Measurements from ENCODE around the gene DCLRE1B. TPM values are rescaled to one million over a fixed set of nuclear protein-coding genes. Genes with fewer than 3 reads are reported as not detected.

Gene DCLRE1B
- total and polyA plus RNA-seq, 9 of the 15 experiments (the other 6 are each of a cell fraction or from before 2014, with no cell fraction given) = 10.6 to 28.8 (median 17.2) TPM

DNA sequence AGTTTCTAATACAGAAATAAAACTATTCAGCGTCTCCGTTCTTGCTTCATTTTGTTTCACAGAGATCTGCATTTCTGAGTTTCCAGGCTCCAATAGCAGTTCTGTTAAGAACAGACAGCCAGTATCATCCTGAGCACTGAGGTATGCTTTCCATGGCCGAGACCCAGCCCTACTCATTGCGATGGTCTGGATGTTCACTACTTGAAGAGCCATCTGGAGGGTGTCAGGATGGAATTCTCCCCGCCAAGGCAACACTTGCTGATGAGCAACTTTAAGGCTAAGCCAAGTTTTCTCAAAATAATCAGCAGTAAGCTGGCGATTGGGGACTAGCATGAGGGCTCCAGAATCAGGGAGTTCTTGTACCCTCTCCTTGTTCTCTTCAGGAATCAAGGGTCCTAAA, 10.0 kb upstream of the DCLRE1B start (continued):
- TF ChIP-seq ZNF347 (CRISPR knock-in tag; IDR thresholded peaks at IDR 0.05; ENCODE audit: low read depth) (no peak), KAT2B (IDR thresholded peaks at IDR 0.05; ENCODE audit: low read depth, low read length) (no peak), ZZZ3 (IDR thresholded peaks at IDR 0.05) (no peak), ZNF174 (CRISPR knock-in tag; IDR thresholded peaks at IDR 0.05) (no peak), POLR2G (IDR thresholded peaks at IDR 0.05; ENCODE audit: low read depth, low read length) (no peak), ZEB2 (IDR thresholded peaks at IDR 0.05) (no peak), ZNF561 (CRISPR knock-in tag; conservative IDR thresholded peaks at IDR 0.05) (no peak), RAD51 (IDR thresholded peaks at IDR 0.05; ENCODE audit: borderline replicate concordance, low read depth) (no peak), MTA1 (IDR thresholded peaks at IDR 0.05; ENCODE audit: borderline replicate concordance) (no peak)
- TF ChIP-seq, protein P1, sequence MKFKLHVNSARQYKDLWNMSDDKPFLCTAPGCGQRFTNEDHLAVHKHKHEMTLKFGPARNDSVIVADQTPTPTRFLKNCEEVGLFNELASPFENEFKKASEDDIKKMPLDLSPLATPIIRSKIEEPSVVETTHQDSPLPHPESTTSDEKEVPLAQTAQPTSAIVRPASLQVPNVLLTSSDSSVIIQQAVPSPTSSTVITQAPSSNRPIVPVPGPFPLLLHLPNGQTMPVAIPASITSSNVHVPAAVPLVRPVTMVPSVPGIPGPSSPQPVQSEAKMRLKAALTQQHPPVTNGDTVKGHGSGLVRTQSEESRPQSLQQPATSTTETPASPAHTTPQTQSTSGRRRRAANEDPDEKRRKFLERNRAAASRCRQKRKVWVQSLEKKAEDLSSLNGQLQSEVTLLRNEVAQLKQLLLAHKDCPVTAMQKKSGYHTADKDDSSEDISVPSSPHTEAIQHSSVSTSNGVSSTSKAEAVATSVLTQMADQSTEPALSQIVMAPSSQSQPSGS (CRISPR knock-in tag; IDR thresholded peaks at IDR 0.05) = no peak
- TF ChIP-seq, protein P2, sequence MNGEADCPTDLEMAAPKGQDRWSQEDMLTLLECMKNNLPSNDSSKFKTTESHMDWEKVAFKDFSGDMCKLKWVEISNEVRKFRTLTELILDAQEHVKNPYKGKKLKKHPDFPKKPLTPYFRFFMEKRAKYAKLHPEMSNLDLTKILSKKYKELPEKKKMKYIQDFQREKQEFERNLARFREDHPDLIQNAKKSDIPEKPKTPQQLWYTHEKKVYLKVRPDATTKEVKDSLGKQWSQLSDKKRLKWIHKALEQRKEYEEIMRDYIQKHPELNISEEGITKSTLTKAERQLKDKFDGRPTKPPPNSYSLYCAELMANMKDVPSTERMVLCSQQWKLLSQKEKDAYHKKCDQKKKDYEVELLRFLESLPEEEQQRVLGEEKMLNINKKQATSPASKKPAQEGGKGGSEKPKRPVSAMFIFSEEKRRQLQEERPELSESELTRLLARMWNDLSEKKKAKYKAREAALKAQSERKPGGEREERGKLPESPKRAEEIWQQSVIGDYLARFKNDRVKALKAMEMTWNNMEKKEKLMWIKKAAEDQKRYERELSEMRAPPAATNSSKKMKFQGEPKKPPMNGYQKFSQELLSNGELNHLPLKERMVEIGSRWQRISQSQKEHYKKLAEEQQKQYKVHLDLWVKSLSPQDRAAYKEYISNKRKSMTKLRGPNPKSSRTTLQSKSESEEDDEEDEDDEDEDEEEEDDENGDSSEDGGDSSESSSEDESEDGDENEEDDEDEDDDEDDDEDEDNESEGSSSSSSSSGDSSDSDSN (IDR thresholded peaks at IDR 0.05; ENCODE audit: borderline replicate concordance in 1 of 2, low read depth in 2 of 2, low read length in 2 of 2) = no peak
- TF ChIP-seq, protein P3, sequence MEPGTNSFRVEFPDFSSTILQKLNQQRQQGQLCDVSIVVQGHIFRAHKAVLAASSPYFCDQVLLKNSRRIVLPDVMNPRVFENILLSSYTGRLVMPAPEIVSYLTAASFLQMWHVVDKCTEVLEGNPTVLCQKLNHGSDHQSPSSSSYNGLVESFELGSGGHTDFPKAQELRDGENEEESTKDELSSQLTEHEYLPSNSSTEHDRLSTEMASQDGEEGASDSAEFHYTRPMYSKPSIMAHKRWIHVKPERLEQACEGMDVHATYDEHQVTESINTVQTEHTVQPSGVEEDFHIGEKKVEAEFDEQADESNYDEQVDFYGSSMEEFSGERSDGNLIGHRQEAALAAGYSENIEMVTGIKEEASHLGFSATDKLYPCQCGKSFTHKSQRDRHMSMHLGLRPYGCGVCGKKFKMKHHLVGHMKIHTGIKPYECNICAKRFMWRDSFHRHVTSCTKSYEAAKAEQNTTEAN (CRISPR knock-in tag; IDR thresholded peaks at IDR 0.05) = no peak
- TF ChIP-seq, protein P4, sequence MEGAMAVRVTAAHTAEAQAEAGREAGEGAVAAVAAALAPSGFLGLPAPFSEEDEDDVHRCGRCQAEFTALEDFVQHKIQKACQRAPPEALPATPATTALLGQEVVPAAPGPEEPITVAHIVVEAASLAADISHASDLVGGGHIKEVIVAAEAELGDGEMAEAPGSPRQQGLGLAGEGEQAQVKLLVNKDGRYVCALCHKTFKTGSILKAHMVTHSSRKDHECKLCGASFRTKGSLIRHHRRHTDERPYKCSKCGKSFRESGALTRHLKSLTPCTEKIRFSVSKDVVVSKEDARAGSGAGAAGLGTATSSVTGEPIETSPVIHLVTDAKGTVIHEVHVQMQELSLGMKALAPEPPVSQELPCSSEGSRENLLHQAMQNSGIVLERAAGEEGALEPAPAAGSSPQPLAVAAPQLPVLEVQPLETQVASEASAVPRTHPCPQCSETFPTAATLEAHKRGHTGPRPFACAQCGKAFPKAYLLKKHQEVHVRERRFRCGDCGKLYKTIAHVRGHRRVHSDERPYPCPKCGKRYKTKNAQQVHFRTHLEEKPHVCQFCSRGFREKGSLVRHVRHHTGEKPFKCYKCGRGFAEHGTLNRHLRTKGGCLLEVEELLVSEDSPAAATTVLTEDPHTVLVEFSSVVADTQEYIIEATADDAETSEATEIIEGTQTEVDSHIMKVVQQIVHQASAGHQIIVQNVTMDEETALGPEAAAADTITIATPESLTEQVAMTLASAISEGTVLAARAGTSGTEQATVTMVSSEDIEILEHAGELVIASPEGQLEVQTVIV (CRISPR knock-in tag; IDR thresholded peaks at IDR 0.05; ENCODE audit: borderline replicate concordance) = no peak
- TF ChIP-seq, protein P5, sequence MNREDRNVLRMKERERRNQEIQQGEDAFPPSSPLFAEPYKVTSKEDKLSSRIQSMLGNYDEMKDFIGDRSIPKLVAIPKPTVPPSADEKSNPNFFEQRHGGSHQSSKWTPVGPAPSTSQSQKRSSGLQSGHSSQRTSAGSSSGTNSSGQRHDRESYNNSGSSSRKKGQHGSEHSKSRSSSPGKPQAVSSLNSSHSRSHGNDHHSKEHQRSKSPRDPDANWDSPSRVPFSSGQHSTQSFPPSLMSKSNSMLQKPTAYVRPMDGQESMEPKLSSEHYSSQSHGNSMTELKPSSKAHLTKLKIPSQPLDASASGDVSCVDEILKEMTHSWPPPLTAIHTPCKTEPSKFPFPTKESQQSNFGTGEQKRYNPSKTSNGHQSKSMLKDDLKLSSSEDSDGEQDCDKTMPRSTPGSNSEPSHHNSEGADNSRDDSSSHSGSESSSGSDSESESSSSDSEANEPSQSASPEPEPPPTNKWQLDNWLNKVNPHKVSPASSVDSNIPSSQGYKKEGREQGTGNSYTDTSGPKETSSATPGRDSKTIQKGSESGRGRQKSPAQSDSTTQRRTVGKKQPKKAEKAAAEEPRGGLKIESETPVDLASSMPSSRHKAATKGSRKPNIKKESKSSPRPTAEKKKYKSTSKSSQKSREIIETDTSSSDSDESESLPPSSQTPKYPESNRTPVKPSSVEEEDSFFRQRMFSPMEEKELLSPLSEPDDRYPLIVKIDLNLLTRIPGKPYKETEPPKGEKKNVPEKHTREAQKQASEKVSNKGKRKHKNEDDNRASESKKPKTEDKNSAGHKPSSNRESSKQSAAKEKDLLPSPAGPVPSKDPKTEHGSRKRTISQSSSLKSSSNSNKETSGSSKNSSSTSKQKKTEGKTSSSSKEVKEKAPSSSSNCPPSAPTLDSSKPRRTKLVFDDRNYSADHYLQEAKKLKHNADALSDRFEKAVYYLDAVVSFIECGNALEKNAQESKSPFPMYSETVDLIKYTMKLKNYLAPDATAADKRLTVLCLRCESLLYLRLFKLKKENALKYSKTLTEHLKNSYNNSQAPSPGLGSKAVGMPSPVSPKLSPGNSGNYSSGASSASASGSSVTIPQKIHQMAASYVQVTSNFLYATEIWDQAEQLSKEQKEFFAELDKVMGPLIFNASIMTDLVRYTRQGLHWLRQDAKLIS (CRISPR knock-in tag; IDR thresholded peaks at IDR 0.05) = no peak

Data from K562 (cell line).